ENCODE results near the gene MRPL37. TPM values are rescaled to one million over a fixed set of nuclear protein-coding genes. Genes with fewer than 3 reads are reported as not detected.

The MRPL37 gene
- total and polyA plus RNA-seq, 2 of the 8 experiments (the other 6 are each of a cell fraction or from before 2014, with no cell fraction given) = 45.5 to 126 TPM

DNA sequence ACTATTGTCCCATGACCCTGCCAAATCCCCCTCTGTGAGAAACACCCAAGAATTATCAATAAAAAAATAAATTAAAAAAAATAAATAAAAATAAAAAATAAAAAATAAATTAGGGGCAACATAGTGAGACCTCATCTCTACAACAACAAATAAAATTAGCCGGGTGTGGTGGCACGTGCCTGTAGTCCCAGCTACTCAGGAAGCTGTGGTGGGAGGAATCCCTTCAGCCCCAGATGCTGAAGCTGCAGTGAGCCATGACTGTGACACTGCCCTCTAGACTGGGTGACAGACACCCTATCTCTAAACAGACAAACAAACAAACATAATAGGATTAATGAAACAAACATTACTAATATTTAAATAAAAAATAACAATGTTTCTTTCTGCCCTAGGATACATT lies 34.3 kb downstream of the MRPL37 start (continued):
- TF ChIP-seq CHD7 (IDR thresholded peaks at IDR 0.05; ENCODE audit: insufficient replicate concordance, low read length) = no peak
- TF ChIP-seq SAP30 (IDR thresholded peaks at IDR 0.05; ENCODE audit: insufficient read depth, insufficient replicate concordance, low read length) = no peak
- no peak for TF ChIP-seq ZNF274 (IDR thresholded peaks at IDR 0.05; ENCODE audit: borderline replicate concordance, extremely low read depth, low read length)
- no peak for TF ChIP-seq E2F6 (IDR thresholded peaks at IDR 0.05)
- TF ChIP-seq KDM1A (IDR thresholded peaks at IDR 0.05; ENCODE audit: borderline replicate concordance, low read length) = no peak
- TF ChIP-seq, protein P1, sequence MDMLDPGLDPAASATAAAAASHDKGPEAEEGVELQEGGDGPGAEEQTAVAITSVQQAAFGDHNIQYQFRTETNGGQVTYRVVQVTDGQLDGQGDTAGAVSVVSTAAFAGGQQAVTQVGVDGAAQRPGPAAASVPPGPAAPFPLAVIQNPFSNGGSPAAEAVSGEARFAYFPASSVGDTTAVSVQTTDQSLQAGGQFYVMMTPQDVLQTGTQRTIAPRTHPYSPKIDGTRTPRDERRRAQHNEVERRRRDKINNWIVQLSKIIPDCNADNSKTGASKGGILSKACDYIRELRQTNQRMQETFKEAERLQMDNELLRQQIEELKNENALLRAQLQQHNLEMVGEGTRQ (IDR thresholded peaks at IDR 0.05; ENCODE audit: low read length) = no peak
- no peak for TF ChIP-seq SIX5 (IDR thresholded peaks at IDR 0.05; ENCODE audit: low read depth, low read length)
- TF ChIP-seq GTF2F1 (IDR thresholded peaks at IDR 0.05; ENCODE audit: borderline replicate concordance, low read depth, low read length) = no peak
- no peak for TF ChIP-seq POLR2AphosphoS5 (IDR thresholded peaks at IDR 0.05; ENCODE audit: low read depth, low read length)

All from H1 (cell line).